NOMO-1 (cell line): Measurements from ENCODE around the gene KANSL1.
"Not testable (repeated sequence)": the region's sequence is repeated elsewhere in the genome, so short reads cannot be mapped to it uniquely, and the experiment has no call there.

Source experiments
- DNase-seq, 2 experiments: peaks; one replicate each; lab custom pipeline; 2025; ENCODE audit not compliant: unreplicated experiment in 2 of 2; lab: John Stamatoyannopoulos, UW

Gene KANSL1

DNA sequence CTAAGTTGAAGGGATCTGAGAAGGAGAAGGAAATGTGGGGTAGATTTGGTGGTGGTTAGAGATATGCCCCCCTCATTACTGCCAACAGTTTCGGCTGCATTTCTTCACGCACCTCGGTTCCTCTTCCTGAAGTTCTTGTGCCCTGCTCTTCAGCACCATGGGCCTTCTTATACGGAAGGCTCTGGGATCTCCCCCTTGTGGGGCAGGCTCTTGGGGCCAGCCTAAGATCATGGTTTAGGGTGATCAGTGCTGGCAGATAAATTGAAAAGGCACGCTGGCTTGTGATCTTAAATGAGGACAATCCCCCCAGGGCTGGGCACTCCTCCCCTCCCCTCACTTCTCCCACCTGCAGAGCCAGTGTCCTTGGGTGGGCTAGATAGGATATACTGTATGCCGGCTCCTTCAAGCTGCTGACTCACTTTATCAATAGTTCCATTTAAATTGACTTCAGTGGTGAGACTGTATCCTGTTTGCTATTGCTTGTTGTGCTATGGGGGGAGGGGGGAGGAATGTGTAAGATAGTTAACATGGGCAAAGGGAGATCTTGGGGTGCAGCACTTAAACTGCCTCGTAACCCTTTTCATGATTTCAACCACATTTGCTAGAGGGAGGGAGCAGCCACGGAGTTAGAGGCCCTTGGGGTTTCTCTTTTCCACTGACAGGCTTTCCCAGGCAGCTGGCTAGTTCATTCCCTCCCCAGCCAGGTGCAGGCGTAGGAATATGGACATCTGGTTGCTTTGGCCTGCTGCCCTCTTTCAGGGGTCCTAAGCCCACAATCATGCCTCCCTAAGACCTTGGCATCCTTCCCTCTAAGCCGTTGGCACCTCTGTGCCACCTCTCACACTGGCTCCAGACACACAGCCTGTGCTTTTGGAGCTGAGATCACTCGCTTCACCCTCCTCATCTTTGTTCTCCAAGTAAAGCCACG lies 165.9 kb downstream of the KANSL1 start:
- DNase-seq: no peak

GRCh38 chr17:46026166-46027047 lies 166.8 kb downstream of the KANSL1 start:
- DNase-seq: no peak

DNA sequence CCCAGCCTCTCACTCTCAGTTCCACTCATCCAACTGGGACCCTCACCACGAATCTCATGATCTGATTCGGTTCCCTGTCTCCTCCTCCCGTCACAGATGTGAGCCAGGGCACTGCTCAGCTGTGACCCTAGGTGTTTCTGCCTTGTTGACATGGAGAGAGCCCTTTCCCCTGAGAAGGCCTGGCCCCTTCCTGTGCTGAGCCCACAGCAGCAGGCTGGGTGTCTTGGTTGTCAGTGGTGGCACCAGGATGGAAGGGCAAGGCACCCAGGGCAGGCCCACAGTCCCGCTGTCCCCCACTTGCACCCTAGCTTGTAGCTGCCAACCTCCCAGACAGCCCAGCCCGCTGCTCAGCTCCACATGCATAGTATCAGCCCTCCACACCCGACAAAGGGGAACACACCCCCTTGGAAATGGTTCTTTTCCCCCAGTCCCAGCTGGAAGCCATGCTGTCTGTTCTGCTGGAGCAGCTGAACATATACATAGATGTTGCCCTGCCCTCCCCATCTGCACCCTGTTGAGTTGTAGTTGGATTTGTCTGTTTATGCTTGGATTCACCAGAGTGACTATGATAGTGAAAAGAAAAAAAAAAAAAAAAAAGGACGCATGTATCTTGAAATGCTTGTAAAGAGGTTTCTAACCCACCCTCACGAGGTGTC lies 167.6 kb downstream of the KANSL1 start:
- DNase-seq: no peak

GRCh38 chr17:46025060-46025459 lies 168.2 kb downstream of the KANSL1 start:
- no peak for DNase-seq

DNA sequence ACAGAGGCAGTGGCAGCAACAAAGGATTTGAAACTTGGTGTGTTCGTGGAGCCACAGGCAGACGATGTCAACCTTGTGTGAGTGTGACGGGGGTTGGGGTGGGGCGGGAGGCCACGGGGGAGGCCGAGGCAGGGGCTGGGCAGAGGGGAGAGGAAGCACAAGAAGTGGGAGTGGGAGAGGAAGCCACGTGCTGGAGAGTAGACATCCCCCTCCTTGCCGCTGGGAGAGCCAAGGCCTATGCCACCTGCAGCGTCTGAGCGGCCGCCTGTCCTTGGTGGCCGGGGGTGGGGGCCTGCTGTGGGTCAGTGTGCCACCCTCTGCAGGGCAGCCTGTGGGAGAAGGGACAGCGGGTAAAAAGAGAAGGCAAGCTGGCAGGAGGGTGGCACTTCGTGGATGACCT lies 168.6 kb downstream of the KANSL1 start:
- no peak for DNase-seq

DNA sequence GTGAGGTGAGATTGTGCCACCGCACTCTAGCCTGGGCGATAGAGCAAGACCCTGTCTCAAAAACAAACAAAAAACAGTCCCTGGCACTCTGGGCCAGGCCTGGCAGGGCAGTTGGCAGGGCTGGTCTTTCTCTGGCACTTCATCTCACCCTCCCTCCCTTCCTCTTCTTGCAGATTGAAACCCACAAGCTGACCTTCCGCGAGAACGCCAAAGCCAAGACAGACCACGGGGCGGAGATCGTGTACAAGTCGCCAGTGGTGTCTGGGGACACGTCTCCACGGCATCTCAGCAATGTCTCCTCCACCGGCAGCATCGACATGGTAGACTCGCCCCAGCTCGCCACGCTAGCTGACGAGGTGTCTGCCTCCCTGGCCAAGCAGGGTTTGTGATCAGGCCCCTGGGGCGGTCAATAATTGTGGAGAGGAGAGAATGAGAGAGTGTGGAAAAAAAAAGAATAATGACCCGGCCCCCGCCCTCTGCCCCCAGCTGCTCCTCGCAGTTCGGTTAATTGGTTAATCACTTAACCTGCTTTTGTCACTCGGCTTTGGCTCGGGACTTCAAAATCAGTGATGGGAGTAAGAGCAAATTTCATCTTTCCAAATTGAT lies 169.3 kb downstream of the KANSL1 start:
- DNase-seq: no peak

DNA sequence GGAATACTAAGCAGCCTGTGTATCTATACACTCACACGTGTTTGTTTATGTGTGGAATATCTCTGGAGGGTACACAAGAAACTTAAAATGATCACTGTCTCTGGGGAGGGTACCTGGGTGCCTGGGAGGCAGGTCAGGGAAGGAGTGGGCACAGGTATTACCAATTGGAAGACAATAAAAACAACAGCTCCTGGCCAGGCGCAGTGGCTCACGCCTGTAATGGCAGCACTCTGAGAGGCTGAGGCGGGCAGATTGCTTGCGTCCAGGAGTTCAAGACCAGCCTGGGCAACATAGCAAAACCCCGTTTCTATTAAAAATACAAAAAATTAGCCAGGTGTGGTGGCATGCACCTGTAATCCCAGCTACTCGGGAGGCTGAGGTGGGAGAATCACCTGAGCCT lies 169.9 kb downstream of the KANSL1 start:
- DNase-seq: not testable (repeated sequence)

DNA sequence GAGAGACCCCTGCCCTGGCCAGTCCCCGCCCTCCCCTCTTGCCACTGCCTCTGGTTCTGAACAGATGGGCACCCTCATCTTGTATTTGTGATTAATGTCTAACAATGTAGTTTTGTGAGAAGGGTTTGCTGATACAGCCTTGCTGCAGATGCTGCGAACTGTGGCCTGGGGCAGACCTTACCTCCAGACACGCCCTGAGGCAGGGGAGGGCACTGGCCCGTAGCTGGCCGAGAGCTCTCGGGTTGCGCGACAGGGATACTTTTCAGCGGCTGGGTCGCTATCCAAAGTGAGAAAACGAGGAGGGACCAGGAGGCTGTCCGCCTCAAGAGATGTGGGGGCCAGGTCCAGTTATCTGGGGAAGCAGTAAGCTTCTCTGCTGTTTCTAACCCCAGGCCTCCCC lies 172.2 kb downstream of the KANSL1 start:
- DNase-seq: no peak

GRCh38 chr17:46020023-46020761 lies 173.0 kb downstream of the KANSL1 start:
- DNase-seq: no peak

GRCh38 chr17:46019408-46019925 lies 173.8 kb downstream of the KANSL1 start:
- DNase-seq: not testable (repeated sequence)

DNA sequence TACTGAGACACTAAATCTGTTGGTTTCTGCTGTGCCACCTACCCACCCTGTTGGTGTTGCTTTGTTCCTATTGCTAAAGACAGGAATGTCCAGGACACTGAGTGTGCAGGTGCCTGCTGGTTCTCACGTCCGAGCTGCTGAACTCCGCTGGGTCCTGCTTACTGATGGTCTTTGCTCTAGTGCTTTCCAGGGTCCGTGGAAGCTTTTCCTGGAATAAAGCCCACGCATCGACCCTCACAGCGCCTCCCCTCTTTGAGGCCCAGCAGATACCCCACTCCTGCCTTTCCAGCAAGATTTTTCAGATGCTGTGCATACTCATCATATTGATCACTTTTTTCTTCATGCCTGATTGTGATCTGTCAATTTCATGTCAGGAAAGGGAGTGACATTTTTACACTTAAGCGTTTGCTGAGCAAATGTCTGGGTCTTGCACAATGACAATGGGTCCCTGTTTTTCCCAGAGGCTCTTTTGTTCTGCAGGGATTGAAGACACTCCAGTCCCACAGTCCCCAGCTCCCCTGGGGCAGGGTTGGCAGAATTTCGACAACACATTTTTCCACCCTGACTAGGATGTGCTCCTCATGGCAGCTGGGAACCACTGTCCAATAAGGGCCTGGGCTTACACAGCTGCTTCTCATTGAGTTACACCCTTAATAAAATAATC lies 179.6 kb downstream of the KANSL1 start:
- no peak for DNase-seq

GRCh38 chr17:46013127-46013501 lies 180.1 kb downstream of the KANSL1 start:
- no peak for DNase-seq

DNA sequence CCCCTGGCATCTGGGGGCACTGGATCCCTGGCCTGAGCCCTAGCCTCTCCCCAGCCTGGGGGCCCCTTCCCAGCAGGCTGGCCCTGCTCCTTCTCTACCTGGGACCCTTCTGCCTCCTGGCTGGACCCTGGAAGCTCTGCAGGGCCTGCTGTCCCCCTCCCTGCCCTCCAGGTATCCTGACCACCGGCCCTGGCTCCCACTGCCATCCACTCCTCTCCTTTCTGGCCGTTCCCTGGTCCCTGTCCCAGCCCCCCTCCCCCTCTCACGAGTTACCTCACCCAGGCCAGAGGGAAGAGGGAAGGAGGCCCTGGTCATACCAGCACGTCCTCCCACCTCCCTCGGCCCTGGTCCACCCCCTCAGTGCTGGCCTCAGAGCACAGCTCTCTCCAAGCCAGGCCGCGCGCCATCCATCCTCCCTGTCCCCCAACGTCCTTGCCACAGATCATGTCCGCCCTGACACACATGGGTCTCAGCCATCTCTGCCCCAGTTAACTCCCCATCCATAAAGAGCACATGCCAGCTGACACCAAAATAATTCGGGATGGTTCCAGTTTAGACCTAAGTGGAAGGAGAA lies 180.6 kb downstream of the KANSL1 start:
- no peak for DNase-seq

DNA sequence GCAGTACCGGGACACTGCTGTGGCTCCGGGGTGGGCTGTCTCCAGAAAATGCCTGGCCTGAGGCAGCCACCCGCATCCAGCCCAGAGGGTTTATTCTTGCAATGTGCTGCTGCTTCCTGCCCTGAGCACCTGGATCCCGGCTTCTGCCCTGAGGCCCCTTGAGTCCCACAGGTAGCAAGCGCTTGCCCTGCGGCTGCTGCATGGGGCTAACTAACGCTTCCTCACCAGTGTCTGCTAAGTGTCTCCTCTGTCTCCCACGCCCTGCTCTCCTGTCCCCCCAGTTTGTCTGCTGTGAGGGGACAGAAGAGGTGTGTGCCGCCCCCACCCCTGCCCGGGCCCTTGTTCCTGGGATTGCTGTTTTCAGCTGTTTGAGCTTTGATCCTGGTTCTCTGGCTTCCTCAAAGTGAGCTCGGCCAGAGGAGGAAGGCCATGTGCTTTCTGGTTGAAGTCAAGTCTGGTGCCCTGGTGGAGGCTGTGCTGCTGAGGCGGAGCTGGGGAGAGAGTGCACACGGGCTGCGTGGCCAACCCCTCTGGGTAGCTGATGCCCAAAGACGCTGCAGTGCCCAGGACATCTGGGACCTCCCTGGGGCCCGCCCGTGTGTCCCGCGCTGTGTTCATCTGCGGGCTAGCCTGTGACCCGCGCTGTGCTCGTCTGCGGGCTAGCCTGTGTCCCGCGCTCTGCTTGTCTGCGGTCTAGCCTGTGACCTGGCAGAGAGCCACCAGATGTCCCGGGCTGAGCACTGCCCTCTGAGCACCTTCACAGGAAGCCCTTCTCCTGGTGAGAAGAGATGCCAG lies 181.3 kb downstream of the KANSL1 start:
- no peak for DNase-seq

- no peak for DNase-seq
Measured at GRCh38 chr17:46010597-46011186, 182.5 kb downstream of the KANSL1 start.

GRCh38 chr17:46009681-46010596 lies 183.3 kb downstream of the KANSL1 start:
- DNase-seq: peak in 1 of 2 experiments; percentile 19

- no peak for DNase-seq
Measured at GRCh38 chr17:46008591-46008990, 184.6 kb downstream of the KANSL1 start.
